NB4 (cell line): ENCODE results near the gene PPP1R13L.

Experiments
- DNase-seq: peaks from one replicate; pipeline ENCODE4 v3.0.0; 2010; ENCODE audit warnings: low read depth
- H3K4me3 ChIP-seq: one replicate; pipeline ENCODE4 v1.5.1; 2011; ENCODE audit warnings: mild to moderate bottlenecking, low read depth, low read length, moderate library complexity
- CTCF ChIP-seq: IDR thresholded peaks from one replicate; pipeline ENCODE4 v1.5.1; 2012; ENCODE audit warnings: low read depth, low read length
- MAX ChIP-seq: IDR thresholded peaks from 2 replicates; pipeline ENCODE4 v1.6.1; 2011; ENCODE audit warnings: low read depth, low read length
- MYC ChIP-seq: IDR thresholded peaks from 2 replicates; pipeline ENCODE4 v1.6.1; 2011; ENCODE audit warnings: low read depth, low read length
- POLR2A ChIP-seq: IDR thresholded peaks from 2 replicates; pipeline ENCODE4 v1.6.1; 2011; ENCODE audit warnings: mild to moderate bottlenecking; ENCODE audit not compliant: insufficient read length; ENCODE audit errors: extremely low read depth

The PPP1R13L gene

GRCh38 chr19:45406226-45407090 lies 1.6 kb upstream of the PPP1R13L start, which contains the start of gene POLR1G:
Gene POLR1G, plus strand, starts transcription at chr19:45406644. Its CDS starts 53 bp downstream, at chr19:45406697.
- DNase-seq, result peak; percentile 76
- TF ChIP-seq MYC (peak; percentile 82), POLR2A (peak; percentile 28), MAX (peak; percentile 96), CTCF (no peak)
- peak within 1 kb of the TSS; percentile 88 for H3K4me3 ChIP-seq

GRCh38 chr19:45405435-45406225 lies 761 bp upstream of the PPP1R13L start:
- peak; percentile 80 for DNase-seq
- peak overlapping the region; percentile 88 for H3K4me3 ChIP-seq
- TF ChIP-seq MAX (peak; percentile 77), CTCF (no peak), MYC (peak; percentile 15), POLR2A (peak; percentile 63)

GRCh38 chr19:45403781-45404556 lies 900 bp downstream of the PPP1R13L start:
- TF ChIP-seq MAX (no peak), MYC (no peak), POLR2A (no peak), CTCF (peak; percentile 33)
- DNase-seq, result peak; percentile 53
- no peak overlapping the region for H3K4me3 ChIP-seq

- TF ChIP-seq MYC (no peak), CTCF (no peak), POLR2A (no peak), MAX (no peak)
- no peak for DNase-seq
- no peak overlapping the region for H3K4me3 ChIP-seq
Measured at GRCh38 chr19:45403272-45403671, 1.6 kb downstream of the PPP1R13L start.

- H3K4me3 ChIP-seq, result no peak overlapping the region
- TF ChIP-seq MAX, result no peak
- peak; percentile 21 for TF ChIP-seq CTCF
- TF ChIP-seq POLR2A, result no peak
- peak; percentile 26 for DNase-seq
Measured at GRCh38 chr19:45402298-45403061, 2.4 kb downstream of the PPP1R13L start.
